Psoas muscle (tissue), 8 donors: ENCODE measurements around the gene ZNF791. TPM values are rescaled to one million over a fixed set of nuclear protein-coding genes. Genes with fewer than 3 reads are reported as not detected.
"Not testable (repeated sequence)": the region's sequence is repeated elsewhere in the genome, so short reads cannot be mapped to it uniquely, and the experiment has no call there.

ENCODE experiments used
- ATAC-seq, 4 donors: fragments of 200-7000 bp; cut with Tn5 transposase; one replicate each; pipeline ENCODE4 v1.9.1; 2020; ENCODE audit warnings: moderate library complexity in 3 of 4, mild to moderate bottlenecking in 2 of 4
- DNase-seq, 2 donors: peaks; one replicate each; pipeline ENCODE4 v3.0.0-alpha.2; 2020
- H3K27ac ChIP-seq: fragments of 200-600 bp; one replicate; pipeline ENCODE4 v1.8.0; 2022
- H3K27me3 ChIP-seq, 3 donors: fragments of 200-600 bp in 1 of 3; one replicate each; pipeline versions ENCODE4 v1.6.1 to v1.8.0; 2013 to 2022; ENCODE audit warnings: low read length in 2 of 3, mild to moderate bottlenecking in 2 of 3, moderate library complexity in 1 of 3; ENCODE audit not compliant: insufficient read depth in 3 of 3
- H3K36me3 ChIP-seq, 2 donors: fragments of 200-600 bp in 1 of 2; one replicate each; pipeline versions ENCODE4 v1.6.1 to v1.8.0; 2013 to 2022; ENCODE audit warnings: low read depth in 1 of 2, mild to moderate bottlenecking in 1 of 2, moderate library complexity in 1 of 2; ENCODE audit not compliant: insufficient read depth in 1 of 2
- H3K4me1 ChIP-seq: fragments of 200-600 bp; one replicate; pipeline ENCODE4 v1.8.0; 2022
- H3K4me3 ChIP-seq: fragments of 200-600 bp; one replicate; pipeline ENCODE4 v1.8.0; 2022; ENCODE audit warnings: mild to moderate bottlenecking
- H3K9me3 ChIP-seq: fragments of 200-600 bp; one replicate; pipeline ENCODE4 v1.8.0; 2022
- CTCF ChIP-seq: fragments of 200-600 bp; IDR thresholded peaks from one replicate; pipeline ENCODE4 v1.8.0; 2022; ENCODE audit warnings: antibody characterized with exemption
- WGBS, 3 donors: extraction: QIAGEN DNeasy Blood & Tissue Kit; methylation state at CpG; one replicate each; pipeline versions ENCODE4 v1.1.6 to v1.1.7; 2013; 5-methylcytosine and 5-hydroxymethylcytosine counted together
- intact Hi-C, 2 donors: fragments of 100-400 bp; cut with DNase I; formaldehyde crosslinking; loops; one replicate each; pipeline versions ENCODE4 v1.11.0 to v1.14.2; 2022
- polyA plus RNA-seq, 3 donors: library from polyadenylated mRNA; stranded (reverse); fragments of 200-250 nt; gene quantifications; one replicate each; pipeline ENCODE4 v1.2.3, GENCODE V29; 2013
- total RNA-seq, 4 donors: library from RNA; stranded (reverse); fragmentation: NEBNext Ultra II Directional in 2 of 4; extraction: Animal tissue kit (Norgen Biotek cat#: 25700) in 2 of 4; gene quantifications; one replicate each; pipeline versions ENCODE4 v1.2.1 to v1.2.4, GENCODE V29; 2021 to 2023
- donor health status: healthy with polysubstance abuse.
- donor health status: DM: no; HTN: no; CAD: no; lungs with moderate emphysema.
- donor health status: Bipolar disorder and iron deficiency.
- donor health status: healthy.
- donor health status: DM: yes; HTN: yes; CAD: no.
- donor health status: DM: no; HTN: no; CAD: no.
- donor health status: DM: no; HTN: no; CAD: no.
- donor health status: DM: yes; HTN: yes; CAD: no.

Gene ZNF791
- total and polyA plus RNA-seq, 7 donors, result 4.1 to 18.9 (median 8.8) TPM

DNA sequence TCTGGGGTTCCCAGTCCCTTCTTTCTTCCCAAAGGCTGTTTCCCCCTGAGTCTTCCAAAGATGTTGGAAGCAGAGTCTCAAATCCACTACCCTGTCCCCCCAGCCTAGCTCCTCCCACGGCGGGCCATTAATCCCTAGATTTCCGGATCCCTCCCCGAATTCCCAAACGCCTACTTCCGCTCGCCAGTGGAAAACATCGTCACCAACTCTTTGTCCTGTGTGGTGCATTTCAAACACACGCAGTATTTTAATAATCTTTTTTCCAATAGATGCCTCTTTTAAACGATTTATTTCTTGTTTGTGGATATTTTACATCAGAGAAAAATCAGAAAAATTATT lies 610 bp downstream of the ZNF791 start:
- no peak for TF ChIP-seq CTCF
- intact Hi-C loops, result no loop called here
- Histone ChIP-seq H3K27ac (peak overlapping the region; percentile 100), H3K27me3 (no peaks in the 10 kb centered on the region), H3K36me3 (peaks cover 0 to 60% of the 10 kb centered on the region in 2 donors), H3K9me3 (no peaks in the 10 kb centered on the region), H3K4me1 (peaks cover 43% of the 10 kb centered on the region), H3K4me3 (peak overlapping the region; percentile 100)
- DNase-seq (peak; percentile 77 to 86), ATAC-seq (peak; percentile 77 to 87 (median 79))
- WGBS, 3 donors, result 0 to 1% (median 0%) methylated on average over 10 of the region's 10 CpGs

DNA sequence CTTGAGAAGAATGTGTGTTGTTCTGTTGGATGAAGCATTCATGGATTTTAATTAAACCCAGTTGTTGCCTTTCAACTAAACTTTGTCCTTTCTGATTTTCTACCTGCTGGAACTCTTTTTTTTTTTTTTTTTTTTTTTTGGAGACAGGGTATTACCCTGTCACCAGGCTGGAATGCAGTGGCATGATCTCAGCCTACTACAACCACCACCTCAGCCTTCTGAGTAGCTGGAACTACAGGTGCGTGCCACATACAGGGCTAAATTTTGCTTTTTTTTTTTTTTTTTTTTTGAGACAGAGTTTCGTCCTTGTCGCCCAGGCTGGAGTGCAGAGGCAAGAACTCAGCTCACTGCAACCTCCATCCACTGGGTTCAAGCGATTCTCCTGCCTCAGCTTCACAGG lies 6.9 kb downstream of the ZNF791 start:
- Histone ChIP-seq H3K27ac (no peak overlapping the region), H3K4me1 (peaks cover 37% of the 10 kb centered on the region), H3K27me3 (no peaks in the 10 kb centered on the region), H3K9me3 (no peaks in the 10 kb centered on the region), H3K36me3 (peaks cover 0 to 32% of the 10 kb centered on the region in 2 donors), H3K4me3 (no peak overlapping the region)
- intact Hi-C loops, result no loop called here
- no peak for DNase-seq
- WGBS, 3 donors, result 69 to 92% (median 80%) methylated on average over 4 of the region's 4 CpGs
- ATAC-seq, result peak in 2 of 4 donors; percentile 27 to 37
- TF ChIP-seq CTCF, result no peak

DNA sequence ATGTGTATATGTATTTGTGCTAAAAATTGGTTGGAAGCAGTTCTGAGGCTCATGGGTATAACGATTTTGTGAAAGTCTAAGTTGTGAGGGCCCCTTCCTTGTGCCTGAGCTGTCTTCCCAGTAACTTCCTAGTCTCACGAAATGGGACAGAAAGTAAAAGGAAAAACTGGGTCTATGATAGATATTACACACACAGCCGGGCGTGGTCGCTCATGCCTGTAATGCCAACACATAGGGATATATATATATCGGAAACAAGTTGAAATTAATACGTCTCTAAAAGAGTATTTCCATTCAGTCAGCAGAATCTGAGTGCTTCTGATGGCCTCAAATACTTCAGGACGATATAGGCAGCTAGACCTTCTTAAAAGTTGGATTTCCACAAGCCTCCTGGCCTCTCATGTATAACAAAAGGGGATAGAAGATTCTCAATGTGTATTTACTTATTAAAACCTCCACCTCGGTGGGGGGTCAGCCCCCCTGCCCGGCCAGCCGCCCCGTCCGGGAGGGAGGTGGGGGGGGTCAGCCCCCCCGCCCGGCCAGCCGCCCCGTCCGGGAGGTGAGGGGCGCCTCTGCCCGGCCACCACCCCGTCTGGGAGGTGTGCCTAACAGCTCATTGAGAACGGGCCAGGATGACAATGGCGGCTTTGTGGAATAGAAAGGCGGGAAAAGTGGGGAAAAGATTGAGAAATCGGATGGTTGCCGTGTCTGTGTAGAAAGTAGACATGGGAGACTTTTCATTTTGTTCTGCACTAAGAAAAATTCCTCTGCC lies 10.7 kb downstream of the ZNF791 start:
- H3K27me3 ChIP-seq, DNase-seq, ATAC-seq, H3K9me3 ChIP-seq, H3K27ac ChIP-seq, H3K4me3 ChIP-seq, intact Hi-C loops: not testable (repeated sequence)
- 59 to 73% (median 66%) methylated on average over 17 to 25 of the region's 26 CpGs for WGBS, 3 donors
- peaks cover 0 to 36% of the 10 kb centered on the region in 2 donors for H3K36me3 ChIP-seq
- H3K4me1 ChIP-seq, result peaks cover 15% of the 10 kb centered on the region

DNA sequence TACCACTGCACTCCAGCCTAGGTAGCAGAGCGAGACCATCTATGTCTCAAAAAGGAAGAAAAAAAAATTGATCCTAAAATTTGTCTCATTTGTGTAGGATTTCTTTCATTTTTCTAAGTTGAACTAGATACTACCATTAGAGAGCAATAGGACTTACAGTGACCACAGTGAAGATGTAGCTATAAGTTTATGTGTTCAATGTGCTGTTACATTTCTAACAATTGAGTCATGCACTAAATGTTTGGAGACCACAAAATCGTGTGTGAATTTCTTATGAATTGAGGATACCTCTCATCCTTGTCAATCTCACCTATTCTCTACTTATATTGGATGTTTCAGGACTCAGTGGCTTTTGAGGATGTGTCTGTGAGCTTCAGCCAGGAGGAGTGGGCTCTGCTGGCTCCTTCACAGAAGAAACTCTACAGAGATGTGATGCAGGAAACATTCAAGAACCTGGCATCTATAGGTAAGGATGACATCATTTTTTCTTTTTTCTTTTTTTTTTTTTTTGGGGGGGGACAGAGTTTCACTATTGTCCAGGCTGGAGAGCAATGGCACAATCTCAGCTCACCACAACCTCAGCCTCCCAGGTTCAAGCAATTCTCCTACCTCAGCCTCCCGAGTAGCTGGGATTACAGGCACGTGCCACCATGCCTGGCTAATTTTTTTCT lies 12.8 kb downstream of the ZNF791 start:
- peaks cover 16 to 51% of the 10 kb centered on the region in 2 donors for H3K36me3 ChIP-seq

More for the DNA sequence above, 12.8 kb downstream of the ZNF791 start:
- Histone ChIP-seq H3K27ac (no peak overlapping the region), H3K4me1 (peaks cover 5% of the 10 kb centered on the region), H3K9me3 (peaks cover 19% of the 10 kb centered on the region), H3K27me3 (no peaks in the 10 kb centered on the region), H3K4me3 (no peak overlapping the region)
- intact Hi-C loops, result no loop called here
- 84 to 91% (median 90%) methylated on average over 4 of the region's 4 CpGs for WGBS, 3 donors
- DNase-seq (no peak), ATAC-seq (no peak)
- TF ChIP-seq CTCF, result no peak
